Mucosa of descending colon (tissue), 3 donors: ENCODE results near the gene CCDC9. TPM values are rescaled to one million over a fixed set of nuclear protein-coding genes. Genes with fewer than 3 reads are reported as not detected.
A peak's percentile ranks its signal among the peaks of the same experiment; 100 is the strongest.

Experiments used
- ATAC-seq: fragments of 200-7000 bp; cut with Tn5 transposase; one replicate; pipeline ENCODE4 v1.9.1; 2020; ENCODE audit warnings: mild to moderate bottlenecking, moderate library complexity
- DNase-seq, 3 donors: peaks; one replicate each; pipeline ENCODE4 v3.0.0-alpha.2; 2020
- H3K36me3 ChIP-seq: fragments of 200-600 bp; one replicate; pipeline ENCODE4 v1.8.0; 2021; ENCODE audit warnings: low read depth, mild to moderate bottlenecking
- H3K4me1 ChIP-seq: fragments of 200-600 bp; one replicate; pipeline ENCODE4 v1.8.0; 2021; ENCODE audit warnings: low read depth, mild to moderate bottlenecking
- H3K4me3 ChIP-seq: fragments of 200-600 bp; one replicate; pipeline ENCODE4 v1.8.0; 2021; ENCODE audit warnings: mild to moderate bottlenecking
- H3K9me3 ChIP-seq: fragments of 200-600 bp; one replicate; pipeline ENCODE4 v1.8.0; 2021; ENCODE audit warnings: mild to moderate bottlenecking
- intact Hi-C, 2 donors: fragments of 100-400 bp; cut with DNase I in 1 of 2; cut with micrococcal nuclease in 1 of 2; formaldehyde crosslinking; loops; one replicate each; pipeline versions ENCODE4 v1.11.0 to v1.11.1; 2022; cut with DNase I, micrococcal nuclease
- total RNA-seq, 3 donors: library from RNA; stranded (reverse); fragmentation: NEBNext Ultra II Directional in 2 of 3; extraction: Animal tissue kit (Norgen Biotek cat#: 25700) in 2 of 3; gene quantifications; one replicate each; pipeline versions ENCODE4 v1.2.1 to v1.2.4, GENCODE V29; 2021 to 2023
- TF ChIP-seq, protein P1 (sequence below): fragments of 200-600 bp; IDR thresholded peaks from one replicate; pipeline ENCODE4 v1.8.0; 2022; ENCODE audit warnings: antibody characterized with exemption, mild to moderate bottlenecking
- donor health status: DM: no; HTN: no; CAD: no; lungs with moderate emphysema.
- donor health status: DM: no; HTN: no; CAD: no.
- donor health status: DM: no; HTN: yes; CAD: no.

The CCDC9 gene
- total RNA-seq, 3 donors from 2014 or later, result 33.3 to 46.9 (median 38.7) TPM

GRCh38 chr19:47221080-47221841, 35.1 kb upstream of the CCDC9 start:
- no peak for DNase-seq
- Histone ChIP-seq H3K36me3 (no peaks in the 10 kb centered on the region), H3K4me1 (no peaks in the 10 kb centered on the region), H3K4me3 (no peak overlapping the region), H3K9me3 (no peaks in the 10 kb centered on the region)
- TF ChIP-seq, protein P1, sequence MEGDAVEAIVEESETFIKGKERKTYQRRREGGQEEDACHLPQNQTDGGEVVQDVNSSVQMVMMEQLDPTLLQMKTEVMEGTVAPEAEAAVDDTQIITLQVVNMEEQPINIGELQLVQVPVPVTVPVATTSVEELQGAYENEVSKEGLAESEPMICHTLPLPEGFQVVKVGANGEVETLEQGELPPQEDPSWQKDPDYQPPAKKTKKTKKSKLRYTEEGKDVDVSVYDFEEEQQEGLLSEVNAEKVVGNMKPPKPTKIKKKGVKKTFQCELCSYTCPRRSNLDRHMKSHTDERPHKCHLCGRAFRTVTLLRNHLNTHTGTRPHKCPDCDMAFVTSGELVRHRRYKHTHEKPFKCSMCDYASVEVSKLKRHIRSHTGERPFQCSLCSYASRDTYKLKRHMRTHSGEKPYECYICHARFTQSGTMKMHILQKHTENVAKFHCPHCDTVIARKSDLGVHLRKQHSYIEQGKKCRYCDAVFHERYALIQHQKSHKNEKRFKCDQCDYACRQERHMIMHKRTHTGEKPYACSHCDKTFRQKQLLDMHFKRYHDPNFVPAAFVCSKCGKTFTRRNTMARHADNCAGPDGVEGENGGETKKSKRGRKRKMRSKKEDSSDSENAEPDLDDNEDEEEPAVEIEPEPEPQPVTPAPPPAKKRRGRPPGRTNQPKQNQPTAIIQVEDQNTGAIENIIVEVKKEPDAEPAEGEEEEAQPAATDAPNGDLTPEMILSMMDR, result no peak
- ATAC-seq, result no peak
- intact Hi-C loops, result no loop called here

DNA sequence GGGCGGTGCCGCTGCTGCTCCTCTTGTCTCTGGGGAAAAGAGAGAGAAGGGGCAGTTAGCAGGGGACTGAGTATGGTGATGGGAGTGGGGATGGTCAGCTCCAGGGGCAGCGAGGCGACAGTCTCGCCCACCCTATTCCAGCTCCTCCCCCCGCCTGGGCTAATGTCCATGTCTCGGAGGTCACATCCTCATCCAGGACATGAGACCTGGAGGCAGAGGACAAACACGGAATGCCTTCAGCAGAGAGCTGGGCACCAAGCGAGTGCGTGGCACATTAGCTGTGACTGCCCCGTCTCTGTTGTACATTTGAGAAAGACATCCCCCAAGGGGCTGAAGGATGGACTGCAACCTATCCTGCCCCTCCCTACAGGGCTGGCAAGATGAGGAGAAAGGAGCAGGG, 34.4 kb upstream of the CCDC9 start:
- ATAC-seq, result no peak
- Histone ChIP-seq H3K36me3 (no peaks in the 10 kb centered on the region), H3K9me3 (no peaks in the 10 kb centered on the region), H3K4me1 (peaks cover 5% of the 10 kb centered on the region), H3K4me3 (no peak overlapping the region)
- DNase-seq, result no peak
- intact Hi-C loops, result no loop called here
- TF ChIP-seq, protein P1, result no peak

GRCh38 chr19:47225746-47226425, 30.4 kb upstream of the CCDC9 start:
- Histone ChIP-seq H3K9me3 (no peaks in the 10 kb centered on the region), H3K36me3 (no peaks in the 10 kb centered on the region), H3K4me1 (peaks cover 20% of the 10 kb centered on the region), H3K4me3 (peak overlapping the region; percentile 22)
- DNase-seq (peak; percentile 90 to 94 (median 93)), ATAC-seq (peak; percentile 74)
- intact Hi-C loops, result no loop called here
- TF ChIP-seq, protein P1, result peak; percentile 49

GRCh38 chr19:47226426-47227351, 29.6 kb upstream of the CCDC9 start:
- H3K4me3 ChIP-seq, result peak overlapping the region; percentile 22
- intact Hi-C loops, result no loop called here
- TF ChIP-seq, protein P1, result peak; percentile 46
- H3K36me3 ChIP-seq, result no peaks in the 10 kb centered on the region
- H3K9me3 ChIP-seq, result no peaks in the 10 kb centered on the region
- DNase-seq (peak; percentile 87 to 94 (median 92)), ATAC-seq (peak; percentile 68)
- H3K4me1 ChIP-seq, result peaks cover 22% of the 10 kb centered on the region

GRCh38 chr19:47227352-47228167, 28.8 kb upstream of the CCDC9 start:
- Histone ChIP-seq H3K36me3 (no peaks in the 10 kb centered on the region), H3K4me3 (no peak overlapping the region), H3K4me1 (peaks cover 30% of the 10 kb centered on the region), H3K9me3 (no peaks in the 10 kb centered on the region)
- TF ChIP-seq, protein P1, result peak; percentile 5
- DNase-seq (peak; percentile 87 to 94 (median 89)), ATAC-seq (peak; percentile 35)
- intact Hi-C loops, result no loop called here
